A673 (cell line): Measurements from ENCODE around the gene PHEX. TPM values are rescaled to one million over a fixed set of nuclear protein-coding genes. Genes with fewer than 3 reads are reported as not detected.
A peak's percentile ranks its signal among the peaks of the same experiment; 100 is the strongest.

Experiments
- BruUV-seq: library from RNA; stranded (reverse); fragments of 400-500 nt; replicated peaks from 2 replicates; lab custom pipeline; 2021; lab: Mats Ljungman, UMichigan
- CTCF ChIA-PET: fragments of 300-600 bp; sonication (Branson Sonifier 250); formaldehyde crosslinking; loops from one replicate; lab custom pipeline; 2022; ENCODE audit warnings: antibody characterized with exemption; lab: Charles Lee
- POLR2A ChIA-PET: fragments of 300-600 bp; sonication (Branson Sonifier 250); formaldehyde crosslinking; loops from one replicate; lab custom pipeline; 2022; ENCODE audit warnings: antibody characterized with exemption; ENCODE audit not compliant: low non-redundant PET; lab: Charles Lee
- DNase-seq: peaks from one replicate; pipeline ENCODE4 v3.0.0-alpha.2; 2015; ENCODE audit warnings: low spot score
- H3K27ac ChIP-seq: fragments of 200-600 bp; sonication (generic); 2 replicates; pipeline ENCODE4 v1.5.1; 2016; ENCODE audit warnings: mixed run types, low read depth, mild to moderate bottlenecking, mixed read lengths, antibody characterized with exemption, low read length; ENCODE audit not compliant: poor library complexity, severe bottlenecking
- H3K27me3 ChIP-seq: fragments of 200-600 bp; sonication (generic); replicated peaks from 2 replicates; pipeline ENCODE4 v1.6.1; 2017; ENCODE audit warnings: mixed run types, low read depth, mild to moderate bottlenecking, mixed read lengths, antibody characterized with exemption, low read length; ENCODE audit not compliant: insufficient read depth, poor library complexity
- H3K36me3 ChIP-seq: fragments of 200-600 bp; sonication (generic); 2 replicates; pipeline ENCODE4 v1.6.1; 2016; ENCODE audit warnings: mixed run types, mild to moderate bottlenecking, mixed read lengths, antibody characterized with exemption, low read length; ENCODE audit not compliant: insufficient read depth, poor library complexity, severe bottlenecking
- H3K4me1 ChIP-seq: fragments of 200-600 bp; sonication (generic); 2 replicates; pipeline ENCODE4 v1.6.1; 2017; ENCODE audit warnings: mixed run types, mild to moderate bottlenecking, mixed read lengths, antibody characterized with exemption, low read length; ENCODE audit not compliant: insufficient read depth, poor library complexity, severe bottlenecking
- H3K4me3 ChIP-seq: fragments of 200-600 bp; sonication (generic); 2 replicates; pipeline ENCODE4 v1.5.1; 2016; ENCODE audit warnings: low read depth, mixed run types, mild to moderate bottlenecking, mixed read lengths, low read length; ENCODE audit not compliant: poor library complexity, severe bottlenecking
- H3K9me3 ChIP-seq: fragments of 200-600 bp; sonication (generic); 2 replicates; pipeline ENCODE4 v1.6.1; 2016; ENCODE audit warnings: mixed run types, low read depth, mild to moderate bottlenecking, mixed read lengths, antibody characterized with exemption, low read length; ENCODE audit not compliant: poor library complexity, severe bottlenecking
- EZH2 ChIP-seq: fragments of 200-600 bp; sonication (generic); IDR thresholded peaks from 2 replicates; pipeline ENCODE4 v1.6.1; 2017; ENCODE audit warnings: borderline replicate concordance, low read depth, mild to moderate bottlenecking, mixed read lengths, antibody characterized with exemption, low read length; ENCODE audit not compliant: poor library complexity, severe bottlenecking
- intact Hi-C: fragments of 100-400 bp; cut with micrococcal nuclease; formaldehyde crosslinking; loops from one replicate; pipeline ENCODE4 v1.10.0; 2022; ENCODE audit not compliant: unreplicated experiment
- total RNA-seq: library from RNA; stranded (reverse); gene quantifications from 2 replicates; pipeline ENCODE4 v1.2.3, GENCODE V29; 2021
- TF ChIP-seq, protein P1 (sequence below): fragments of 300-800, 200-600 bp; sonication (generic); conservative IDR thresholded peaks from 2 replicates; pipeline ENCODE4 v1.5.1; 2017; ENCODE audit warnings: low read depth, mild to moderate bottlenecking, antibody characterized with exemption, low read length, moderate library complexity, mixed read lengths

The PHEX gene
- total RNA-seq, 1 experiment from 2014 or later = 0.43 TPM

DNA sequence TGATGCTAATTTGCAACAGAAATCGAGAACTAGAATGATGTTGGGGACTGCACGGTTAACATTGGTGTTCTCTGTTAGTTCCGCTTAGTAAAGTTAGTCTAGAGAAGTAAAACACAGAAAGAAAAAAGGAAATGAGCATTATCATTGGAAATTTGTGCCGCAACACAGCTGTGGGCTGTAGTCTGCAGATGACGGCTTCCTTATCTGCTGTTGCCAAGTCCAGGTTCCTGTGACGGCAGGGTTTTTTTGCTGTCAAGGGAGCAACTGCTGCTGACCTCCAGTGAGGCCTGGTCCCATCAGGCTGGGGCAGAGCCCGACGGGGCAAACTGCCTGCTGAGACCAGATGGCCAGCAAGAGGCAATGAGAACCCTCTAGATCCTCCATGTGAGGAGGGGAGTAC lies 38.9 kb upstream of the PHEX start:
- intact Hi-C loops = no loop called here
- no peak for DNase-seq
- Histone ChIP-seq H3K4me1 (no peaks in the 10 kb centered on the region), H3K9me3 (no peaks in the 10 kb centered on the region), H3K4me3 (no peak overlapping the region), H3K36me3 (peaks cover 4% of the 10 kb centered on the region), H3K27me3 (no peaks in the 10 kb centered on the region), H3K27ac (no peak overlapping the region)
- CTCF ChIA-PET = no interaction called here
- POLR2A ChIA-PET = no interaction called here
- BruUV-seq = no TSS peak
- TF ChIP-seq EZH2 = no peak
- TF ChIP-seq, protein P1, sequence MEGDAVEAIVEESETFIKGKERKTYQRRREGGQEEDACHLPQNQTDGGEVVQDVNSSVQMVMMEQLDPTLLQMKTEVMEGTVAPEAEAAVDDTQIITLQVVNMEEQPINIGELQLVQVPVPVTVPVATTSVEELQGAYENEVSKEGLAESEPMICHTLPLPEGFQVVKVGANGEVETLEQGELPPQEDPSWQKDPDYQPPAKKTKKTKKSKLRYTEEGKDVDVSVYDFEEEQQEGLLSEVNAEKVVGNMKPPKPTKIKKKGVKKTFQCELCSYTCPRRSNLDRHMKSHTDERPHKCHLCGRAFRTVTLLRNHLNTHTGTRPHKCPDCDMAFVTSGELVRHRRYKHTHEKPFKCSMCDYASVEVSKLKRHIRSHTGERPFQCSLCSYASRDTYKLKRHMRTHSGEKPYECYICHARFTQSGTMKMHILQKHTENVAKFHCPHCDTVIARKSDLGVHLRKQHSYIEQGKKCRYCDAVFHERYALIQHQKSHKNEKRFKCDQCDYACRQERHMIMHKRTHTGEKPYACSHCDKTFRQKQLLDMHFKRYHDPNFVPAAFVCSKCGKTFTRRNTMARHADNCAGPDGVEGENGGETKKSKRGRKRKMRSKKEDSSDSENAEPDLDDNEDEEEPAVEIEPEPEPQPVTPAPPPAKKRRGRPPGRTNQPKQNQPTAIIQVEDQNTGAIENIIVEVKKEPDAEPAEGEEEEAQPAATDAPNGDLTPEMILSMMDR = no peak

DNA sequence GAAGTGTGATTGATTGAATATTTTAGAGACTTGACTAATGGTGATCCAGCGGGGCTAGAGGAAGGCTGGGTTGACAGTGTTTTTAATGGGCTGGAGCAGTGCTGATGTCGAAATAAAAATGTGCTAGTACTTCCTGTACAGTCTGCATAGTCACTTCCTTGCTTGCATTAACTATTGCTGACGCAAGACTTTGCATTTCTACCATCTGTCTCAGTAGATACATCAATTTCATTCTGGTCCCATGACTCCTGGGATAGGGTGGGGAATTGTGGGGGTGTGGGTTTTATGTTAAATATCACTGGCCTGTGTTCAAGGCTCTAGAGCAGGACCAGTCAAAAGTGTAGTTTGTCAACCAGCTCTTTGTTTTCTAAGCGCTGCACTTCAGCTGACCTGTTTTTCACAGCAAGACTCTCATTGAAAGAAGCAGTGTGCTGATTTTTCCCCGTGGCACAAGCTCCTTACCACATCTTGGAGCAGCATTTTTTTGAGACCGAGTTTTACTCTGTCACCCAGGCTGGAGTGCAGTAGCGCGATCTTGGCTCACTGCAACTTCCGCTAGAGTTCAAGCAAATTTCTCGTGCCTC lies 35.2 kb upstream of the PHEX start:
- POLR2A ChIA-PET = no interaction called here
- no peaks in the 10 kb centered on the region for H3K9me3 ChIP-seq
- peak; percentile 71 for DNase-seq
- no peak for TF ChIP-seq EZH2
- TF ChIP-seq, protein P1 = no peak
- intact Hi-C loops = no loop called here
- CTCF ChIA-PET = interaction anchor here (1.6 kb wide), 1 partner anchor 12 kb away, joined by 4 read pairs; no protein-coding TSS in a partner anchor
- no TSS peak for BruUV-seq
- no peak overlapping the region for H3K4me3 ChIP-seq
- H3K27ac ChIP-seq = peak overlapping the region; percentile 62
- peaks cover 4% of the 10 kb centered on the region for H3K36me3 ChIP-seq
- no peaks in the 10 kb centered on the region for H3K27me3 ChIP-seq
- no peaks in the 10 kb centered on the region for H3K4me1 ChIP-seq

DNA sequence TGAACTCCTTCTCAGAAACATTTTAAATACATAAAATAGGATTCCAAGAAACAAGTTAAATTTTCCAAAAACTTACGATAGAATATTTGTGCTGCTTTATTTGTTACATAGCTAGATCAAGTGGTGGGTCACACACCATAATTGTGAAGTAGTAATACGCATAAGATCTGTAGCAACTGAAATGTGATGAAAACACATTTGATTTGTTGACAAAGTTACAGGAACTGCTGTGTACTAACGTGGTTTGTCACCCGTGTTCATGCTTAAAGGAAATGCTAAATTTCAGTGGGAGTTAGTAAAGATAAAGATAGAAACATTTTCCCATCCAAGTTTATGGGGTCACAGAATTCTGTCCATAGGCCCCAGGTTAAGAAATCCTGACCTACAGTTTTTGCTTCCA lies 34.1 kb upstream of the PHEX start:
- BruUV-seq = no TSS peak
- DNase-seq = no peak
- Histone ChIP-seq H3K27ac (no peak overlapping the region), H3K9me3 (no peaks in the 10 kb centered on the region), H3K36me3 (peaks cover 4% of the 10 kb centered on the region), H3K4me1 (no peaks in the 10 kb centered on the region), H3K27me3 (no peaks in the 10 kb centered on the region), H3K4me3 (no peak overlapping the region)
- TF ChIP-seq, protein P1 = no peak
- no peak for TF ChIP-seq EZH2
- ChIA-PET POLR2A (no interaction called here), CTCF (no interaction called here)
- intact Hi-C loops = no loop called here
